H4 (cell line): ENCODE results near the gene PRELID3B. TPM values are rescaled to one million over a fixed set of nuclear protein-coding genes. Genes with fewer than 3 reads are reported as not detected.

Source experiments
- DNase-seq: peaks from one replicate; pipeline ENCODE4 v3.0.0-alpha.2; 2015; ENCODE audit warnings: low spot score
- total RNA-seq: library from RNA; depleted of rRNA; stranded (reverse); fragments of >200 nt; shearing (Covaris generic); gene quantifications from 2 replicates; pipeline ENCODE4 v1.2.3, GENCODE V29; 2014

PRELID3B gene
- total RNA-seq, 1 experiment from 2014 or later: 46.9 TPM

- DNase-seq: peak; percentile 75
Observed at GRCh38 chr20:59010321-59010994, 32.1 kb downstream of the PRELID3B start.

GRCh38 chr20:59008715-59009336, 33.8 kb downstream of the PRELID3B start:
- no peak for DNase-seq

- DNase-seq: no peak
Observed at GRCh38 chr20:59007665-59008511, 34.7 kb downstream of the PRELID3B start.

- no peak for DNase-seq
Observed at GRCh38 chr20:59006864-59007664, 35.5 kb downstream of the PRELID3B start, which contains the start of gene CTSZ. TSS of gene CTSZ (minus strand) at chr20:59007254. CDS start at chr20:59007128, 126 bp downstream.

DNA sequence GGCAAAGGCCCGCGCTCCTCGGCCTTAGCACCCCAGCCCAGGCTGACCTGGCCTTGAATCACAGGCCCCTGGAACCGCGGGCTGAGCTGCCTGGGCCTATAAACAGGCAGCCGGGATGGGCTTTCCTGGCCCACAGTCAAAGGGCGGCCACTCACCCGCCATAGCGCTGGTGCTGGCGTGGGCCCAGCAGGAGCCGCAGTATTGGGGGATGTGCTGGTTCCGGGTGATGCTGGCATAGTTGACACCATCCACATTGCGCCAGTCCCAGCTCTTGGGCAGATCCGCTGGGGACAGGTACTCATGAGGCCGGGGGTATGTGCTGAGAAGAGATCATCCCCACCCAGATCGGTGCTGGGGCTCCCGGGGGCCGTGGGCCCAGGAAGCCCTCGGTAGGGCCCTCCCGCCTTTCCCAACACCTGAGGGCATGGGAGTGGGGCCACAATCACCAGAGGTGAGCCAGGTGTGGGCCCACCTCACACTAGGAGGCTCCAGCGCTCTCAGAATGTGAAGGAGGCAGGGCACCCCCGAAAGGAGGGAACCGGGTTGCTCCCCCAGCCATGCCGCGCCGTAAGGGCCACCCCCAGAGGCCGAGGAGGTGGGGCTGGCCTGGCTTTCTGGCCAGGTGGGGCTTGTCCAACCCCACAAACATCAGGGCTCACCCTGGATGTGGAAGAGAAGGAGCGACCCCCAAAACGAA, 36.3 kb downstream of the PRELID3B start:
- no peak for DNase-seq

- DNase-seq: no peak
Observed at GRCh38 chr20:59005523-59006166, 36.9 kb downstream of the PRELID3B start.

DNA sequence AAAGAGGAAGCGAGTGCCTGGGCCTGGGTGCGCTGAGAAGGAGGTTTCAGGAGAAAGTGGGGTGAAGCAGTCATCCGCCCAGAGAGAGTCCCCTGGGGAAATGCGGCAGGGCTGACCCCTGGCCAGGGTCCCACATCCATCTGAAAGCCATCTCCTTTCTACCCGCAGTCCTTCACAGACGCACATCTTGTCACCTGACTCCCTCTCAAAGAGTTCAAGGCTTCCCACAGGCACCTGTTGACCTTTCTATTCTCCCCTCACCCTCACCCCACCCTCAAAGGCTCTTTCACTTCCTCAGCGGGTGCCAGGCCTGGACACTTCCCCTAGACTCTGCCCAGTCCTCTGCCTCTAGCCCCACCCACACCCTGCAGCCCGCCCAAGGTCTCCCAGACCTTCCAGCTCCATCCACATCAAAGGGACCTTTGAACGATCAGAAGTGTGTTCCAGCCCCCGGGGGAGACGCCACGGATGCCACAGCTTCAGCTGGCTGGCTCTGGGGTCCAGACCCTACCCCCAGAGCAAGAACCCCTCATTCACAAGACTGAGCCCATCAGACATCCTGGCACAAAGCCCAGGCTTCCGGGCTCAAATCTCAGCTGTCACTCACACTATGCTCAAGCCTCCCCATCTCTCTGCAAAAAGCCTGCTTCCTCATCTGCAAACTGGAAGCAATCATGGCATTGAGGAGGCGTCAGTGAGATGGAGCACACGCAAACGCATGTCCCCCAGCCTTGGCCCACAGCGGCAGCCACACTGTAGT, 37.6 kb downstream of the PRELID3B start:
- DNase-seq: no peak

DNA sequence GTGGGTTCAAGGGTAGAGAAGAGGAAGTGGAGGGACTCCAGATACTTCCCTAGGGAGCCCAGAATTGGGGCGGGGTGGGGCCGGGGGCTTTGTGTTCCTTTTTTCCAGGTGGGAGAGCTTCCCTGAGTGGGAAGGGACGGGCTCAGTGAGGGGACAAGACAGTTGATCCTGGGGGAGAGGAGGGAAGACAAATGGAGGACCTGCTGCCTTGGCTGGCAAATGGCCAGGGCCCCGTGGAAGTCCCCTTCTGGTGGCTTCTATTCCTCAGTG, 38.2 kb downstream of the PRELID3B start:
- no peak for DNase-seq

- DNase-seq: no peak
Observed at GRCh38 chr20:59003836-59004492, 38.6 kb downstream of the PRELID3B start.

- no peak for DNase-seq
Observed at GRCh38 chr20:59002874-59003399, 39.6 kb downstream of the PRELID3B start.

DNA sequence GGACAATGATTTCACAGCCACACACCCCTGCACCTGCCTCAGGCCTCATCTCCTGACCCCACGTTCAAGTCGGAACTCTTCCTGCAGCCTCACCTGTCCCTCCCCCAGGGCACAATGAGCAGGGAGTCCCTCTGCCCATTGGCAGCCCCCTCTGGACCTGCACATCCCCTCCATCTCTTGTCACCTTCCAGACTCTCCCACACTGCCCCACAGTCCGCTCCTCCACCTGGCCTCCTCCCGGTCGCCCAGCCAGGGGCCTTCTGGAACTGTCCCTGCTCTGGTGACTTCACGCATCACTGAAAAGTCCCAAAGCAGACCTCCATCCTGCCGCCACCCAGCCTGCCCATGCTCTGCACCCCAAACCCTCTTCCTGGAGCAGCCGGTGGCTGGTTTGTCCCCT, 40.2 kb downstream of the PRELID3B start:
- no peak for DNase-seq

DNA sequence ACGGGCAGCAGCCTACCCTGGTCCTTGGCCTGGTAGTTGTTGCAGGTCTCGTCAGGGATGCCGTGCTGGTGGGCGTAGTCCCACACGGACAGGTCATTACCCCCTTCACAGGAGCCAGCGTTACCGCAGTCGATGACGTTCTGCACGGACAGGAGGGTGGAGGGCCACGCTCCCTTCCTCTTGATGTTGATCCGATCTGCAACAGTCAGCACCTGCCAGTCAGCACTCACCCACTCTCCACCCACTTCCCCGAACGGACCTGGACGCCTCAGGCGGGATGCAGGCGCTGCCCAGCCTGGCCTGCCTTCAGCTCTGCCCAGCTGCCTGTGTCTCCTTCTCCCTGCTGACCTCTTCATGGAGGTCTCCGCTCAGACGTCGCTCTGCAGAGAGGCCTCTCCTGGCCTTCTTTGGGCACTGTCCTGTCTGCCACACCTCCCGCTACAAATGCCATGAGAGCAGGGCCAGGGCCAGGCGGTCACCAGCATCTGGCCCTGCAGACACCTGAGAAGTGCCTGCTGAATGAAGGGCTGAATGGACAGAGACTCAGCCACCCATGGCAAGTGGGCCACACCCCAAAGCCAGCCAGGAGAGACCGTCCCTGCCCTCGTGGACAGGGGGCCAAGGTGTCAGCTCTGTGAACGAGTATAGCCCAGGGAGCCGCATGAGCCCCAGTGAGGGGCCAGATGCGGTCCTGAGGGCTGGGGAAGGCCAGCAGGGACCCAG, 41.0 kb downstream of the PRELID3B start:
- DNase-seq: no peak

DNA sequence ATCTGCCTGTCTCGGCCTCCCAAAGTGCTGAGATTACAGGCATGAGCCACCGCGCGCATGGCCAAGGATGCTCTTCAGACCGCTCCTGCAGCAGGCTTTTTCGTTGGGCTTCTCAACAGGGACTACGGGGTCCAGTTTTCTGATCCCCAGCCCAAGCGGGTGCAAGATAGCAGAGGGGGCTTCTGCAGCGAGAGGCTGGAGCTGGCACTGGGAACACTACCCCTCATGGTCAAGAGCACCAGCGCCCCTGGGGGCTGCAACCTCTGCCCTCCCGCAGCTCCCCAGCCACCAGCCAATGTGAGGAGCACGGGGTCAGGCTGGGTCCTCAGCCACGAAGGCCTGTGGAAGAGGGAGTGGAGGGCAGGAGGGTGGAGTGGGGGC, 41.5 kb downstream of the PRELID3B start:
- no peak for DNase-seq

- DNase-seq: no peak
Observed at GRCh38 chr20:59000326-59000725, 42.3 kb downstream of the PRELID3B start.

DNA sequence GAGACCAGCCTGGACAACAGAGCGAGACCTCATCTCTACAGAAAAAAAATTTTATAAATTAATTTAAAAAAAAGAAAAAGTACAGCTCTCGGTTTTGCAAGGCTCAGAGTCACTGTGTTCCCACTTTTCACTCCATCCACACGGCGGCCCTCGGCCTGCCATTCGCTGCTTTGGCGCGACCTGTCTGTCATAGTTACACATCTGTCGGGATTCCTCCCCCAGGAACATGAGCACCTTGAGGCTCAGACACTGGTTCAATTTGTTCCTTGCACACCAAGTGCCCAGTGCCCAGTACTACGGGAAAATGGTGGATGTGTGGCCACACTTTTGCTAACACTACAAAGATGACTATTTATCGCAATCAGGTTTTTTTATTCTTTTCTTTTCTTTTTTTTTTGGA, 43.9 kb downstream of the PRELID3B start:
- no peak for DNase-seq

DNA sequence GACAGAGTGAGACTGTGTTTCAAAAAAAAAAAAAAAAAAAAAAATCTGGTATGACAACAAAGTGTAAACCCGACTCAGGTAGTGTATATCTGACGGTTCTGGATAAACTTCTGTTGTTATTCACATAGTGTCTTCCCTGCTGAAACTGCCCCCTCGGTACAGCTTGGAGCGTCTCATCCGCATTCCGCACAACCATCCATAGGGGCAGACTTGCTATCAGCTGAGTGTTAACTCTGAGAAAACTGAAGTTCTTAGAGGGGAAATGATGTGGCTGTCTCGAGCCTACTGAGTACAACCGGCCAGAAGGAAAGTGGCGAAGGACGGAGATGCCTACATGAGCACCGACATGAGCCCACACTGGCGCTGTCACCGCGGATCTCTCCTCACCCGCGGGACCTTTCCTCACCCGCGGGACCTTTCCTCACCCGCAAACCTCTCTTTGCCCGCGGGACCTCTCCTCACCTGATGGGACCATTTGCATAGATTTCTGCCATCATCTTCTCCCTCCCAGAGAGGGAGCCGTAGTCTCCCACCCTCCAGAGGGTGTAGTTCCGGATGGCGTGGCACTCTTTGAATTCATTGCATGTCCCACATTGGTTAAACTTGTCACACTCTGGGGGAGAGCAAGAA, 45.3 kb downstream of the PRELID3B start:
- no peak for DNase-seq

DNA sequence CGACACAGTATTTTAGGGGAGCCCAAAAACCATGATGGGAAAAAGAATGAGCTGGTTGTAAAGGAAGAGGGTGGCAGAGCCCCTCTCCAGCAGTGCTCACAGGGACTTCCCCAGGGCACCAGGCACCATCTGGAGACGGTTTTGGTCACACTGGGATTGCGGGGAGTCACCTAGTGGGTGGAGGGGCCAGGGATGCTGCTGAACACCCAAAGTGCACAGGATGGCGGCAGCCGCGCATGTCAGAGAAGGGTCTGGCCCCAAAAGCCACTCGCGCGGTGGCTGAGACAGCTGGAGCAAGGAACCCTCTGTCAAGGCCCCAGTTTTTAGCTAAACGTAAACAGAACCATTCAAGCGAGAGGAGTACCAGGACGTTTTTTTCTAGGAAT, 46.4 kb downstream of the PRELID3B start:
- DNase-seq: no peak
